ENCODE data around the gene UBE2I. TPM values are rescaled to one million over a fixed set of nuclear protein-coding genes. Genes with fewer than 3 reads are reported as not detected.
"Not testable (repeated sequence)": the region's sequence is repeated elsewhere in the genome, so short reads cannot be mapped to it uniquely, and the experiment has no call there.

Gene UBE2I
- total and polyA plus RNA-seq, 2 donors from 2014 or later = 62.2 to 97.1 TPM

GRCh38 chr16:1265090-1265630, 44.3 kb upstream of the UBE2I start:
- H3K9ac ChIP-seq (ENCODE audit: low read length in 3 of 3) = no peak overlapping the region
- no peaks in the 10 kb centered on the region for H3K9me3 ChIP-seq (ENCODE audit: control insufficient read depth in 2 of 3, insufficient read depth in 1 of 3, low read length in 3 of 3)
- DNase-seq (peak in 1 of 5 donors; percentile 63), FAIRE-seq (no peak)
- intact Hi-C loops (cut with DNase I) = no loop called here
- H3K27me3 ChIP-seq (ENCODE audit: control insufficient read depth, insufficient read depth, low read length) = no peaks in the 10 kb centered on the region
- no peak overlapping the region for H3K27ac ChIP-seq (ENCODE audit: low read depth in 2 of 2, low read length in 2 of 2)
- no peak overlapping the region for H3K4me3 ChIP-seq (ENCODE audit: low read length in 3 of 3)
- H3K4me1 ChIP-seq (ENCODE audit: control insufficient read depth in 2 of 3, insufficient read depth in 2 of 3, low read depth in 1 of 3, low read length in 3 of 3) = no peaks in the 10 kb centered on the region
- no peaks in the 10 kb centered on the region for H3K36me3 ChIP-seq (ENCODE audit: control insufficient read depth in 2 of 3, insufficient read depth in 3 of 3, low read length in 3 of 3)
- no peak for TF ChIP-seq CTCF (IDR thresholded peaks at IDR 0.05; ENCODE audit: borderline replicate concordance, extremely low read depth, insufficient read depth)

- H3K27ac ChIP-seq (ENCODE audit: low read depth in 2 of 2, low read length in 2 of 2) = no peak overlapping the region
- H3K4me3 ChIP-seq (ENCODE audit: low read length in 3 of 3) = no peak overlapping the region
- H3K9ac ChIP-seq (ENCODE audit: low read length in 3 of 3) = no peak overlapping the region
- intact Hi-C loops (cut with DNase I) = no loop called here
- no peak for FAIRE-seq
- H3K36me3 ChIP-seq (ENCODE audit: control insufficient read depth in 2 of 3, insufficient read depth in 3 of 3, low read length in 3 of 3) = no peaks in the 10 kb centered on the region
- no peaks in the 10 kb centered on the region for H3K4me1 ChIP-seq (ENCODE audit: control insufficient read depth in 2 of 3, insufficient read depth in 2 of 3, low read depth in 1 of 3, low read length in 3 of 3)
- H3K9me3 ChIP-seq (ENCODE audit: control insufficient read depth in 2 of 3, insufficient read depth in 1 of 3, low read length in 3 of 3) = no peaks in the 10 kb centered on the region
- no peaks in the 10 kb centered on the region for H3K27me3 ChIP-seq (ENCODE audit: control insufficient read depth, insufficient read depth, low read length)
- DNase-seq = peak in 1 of 5 donors; percentile 53
- no peak for TF ChIP-seq CTCF (IDR thresholded peaks at IDR 0.05; ENCODE audit: borderline replicate concordance, extremely low read depth, insufficient read depth)
Measured at GRCh38 chr16:1265826-1266225, 43.6 kb upstream of the UBE2I start.

- H3K27me3 ChIP-seq (ENCODE audit: control insufficient read depth, insufficient read depth, low read length); FAIRE-seq; DNase-seq; intact Hi-C loops (cut with DNase I); H3K9me3 ChIP-seq (ENCODE audit: control insufficient read depth in 2 of 3, insufficient read depth in 1 of 3, low read length in 3 of 3); H3K27ac ChIP-seq (ENCODE audit: low read depth in 2 of 2, low read length in 2 of 2); H3K4me1 ChIP-seq (ENCODE audit: control insufficient read depth in 2 of 3, insufficient read depth in 2 of 3, low read depth in 1 of 3, low read length in 3 of 3); H3K36me3 ChIP-seq (ENCODE audit: control insufficient read depth in 2 of 3, insufficient read depth in 3 of 3, low read length in 3 of 3); H3K9ac ChIP-seq (ENCODE audit: low read length in 3 of 3); H3K4me3 ChIP-seq (ENCODE audit: low read length in 3 of 3): not testable (repeated sequence)
Measured at GRCh38 chr16:1269418-1269817, 40.0 kb upstream of the UBE2I start.

GRCh38 chr16:1271380-1271723, 38.1 kb upstream of the UBE2I start:
- no peak overlapping the region for H3K4me3 ChIP-seq (ENCODE audit: low read length in 3 of 3)
- H3K27me3 ChIP-seq (ENCODE audit: control insufficient read depth, insufficient read depth, low read length) = no peaks in the 10 kb centered on the region
- no peak for TF ChIP-seq CTCF (IDR thresholded peaks at IDR 0.05; ENCODE audit: borderline replicate concordance, extremely low read depth, insufficient read depth)
- H3K36me3 ChIP-seq (ENCODE audit: control insufficient read depth in 2 of 3, insufficient read depth in 3 of 3, low read length in 3 of 3) = no peaks in the 10 kb centered on the region
- peaks cover 0 to 4% (median 0%) of the 10 kb centered on the region in 3 donors for H3K4me1 ChIP-seq (ENCODE audit: control insufficient read depth in 2 of 3, insufficient read depth in 2 of 3, low read depth in 1 of 3, low read length in 3 of 3)
- H3K27ac ChIP-seq (ENCODE audit: low read depth in 2 of 2, low read length in 2 of 2) = no peak overlapping the region
- DNase-seq (no peak), FAIRE-seq (no peak)
- H3K9ac ChIP-seq (ENCODE audit: low read length in 3 of 3) = no peak overlapping the region
- H3K9me3 ChIP-seq (ENCODE audit: control insufficient read depth in 2 of 3, insufficient read depth in 1 of 3, low read length in 3 of 3) = no peaks in the 10 kb centered on the region
- intact Hi-C loops (cut with DNase I) = no loop called here

GRCh38 chr16:1271724-1272413, 37.6 kb upstream of the UBE2I start:
- H3K4me1 ChIP-seq (ENCODE audit: control insufficient read depth in 2 of 3, insufficient read depth in 2 of 3, low read depth in 1 of 3, low read length in 3 of 3); H3K27ac ChIP-seq (ENCODE audit: low read depth in 2 of 2, low read length in 2 of 2); H3K36me3 ChIP-seq (ENCODE audit: control insufficient read depth in 2 of 3, insufficient read depth in 3 of 3, low read length in 3 of 3); H3K4me3 ChIP-seq (ENCODE audit: low read length in 3 of 3); intact Hi-C loops (cut with DNase I); H3K27me3 ChIP-seq (ENCODE audit: control insufficient read depth, insufficient read depth, low read length); FAIRE-seq; H3K9ac ChIP-seq (ENCODE audit: low read length in 3 of 3); H3K9me3 ChIP-seq (ENCODE audit: control insufficient read depth in 2 of 3, insufficient read depth in 1 of 3, low read length in 3 of 3): not testable (repeated sequence)
- peak in 4 of 5 donors; percentile 56 to 84 (median 70) for DNase-seq
